NCI-H82 treated with DMSO at 0.1 percent for 48 hours (cell line): ENCODE measurements around the gene PDZD11.
"Not testable (repeated sequence)": the region's sequence is repeated elsewhere in the genome, so short reads cannot be mapped to it uniquely, and the experiment has no call there.

Experiments
- DNase-seq: peaks from one replicate; lab custom pipeline; 2025; ENCODE audit not compliant: unreplicated experiment; lab: John Stamatoyannopoulos, UW

PDZD11 gene

GRCh38 chrX:70289793-70290770 lies at the start of gene PDZD11, which contains the start of gene KIF4A:
Gene PDZD11 (minus strand): TSS chrX:70289927. CDS start chrX:70289341, 586 bp downstream.
Gene KIF4A (plus strand): TSS chrX:70290104. CDS start chrX:70290459, 355 bp downstream.
- peak; percentile 66 for DNase-seq

- DNase-seq = no peak
Measured at GRCh38 chrX:70338290-70338689, 48.6 kb upstream of the PDZD11 start.

DNA sequence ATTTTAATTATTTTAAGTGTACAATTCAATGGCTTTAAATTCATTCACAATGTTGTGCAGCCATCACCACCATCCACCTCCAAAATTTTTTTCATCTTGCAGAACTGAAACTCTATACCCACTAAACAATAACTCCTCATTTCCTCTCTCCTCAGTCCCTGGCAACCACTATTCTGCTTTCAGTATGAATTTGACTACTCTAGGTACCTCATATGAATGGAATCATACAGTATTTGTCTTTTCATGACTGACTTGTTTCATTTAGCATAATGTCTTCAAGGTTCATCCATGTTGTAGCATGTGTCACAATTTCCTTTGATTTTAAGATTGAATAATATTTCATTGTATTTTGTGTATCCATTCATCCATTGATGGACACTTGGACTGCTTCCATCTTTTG lies 47.0 kb upstream of the PDZD11 start:
- no peak for DNase-seq

GRCh38 chrX:70332600-70332999 lies 42.9 kb upstream of the PDZD11 start:
- DNase-seq = no peak

DNA sequence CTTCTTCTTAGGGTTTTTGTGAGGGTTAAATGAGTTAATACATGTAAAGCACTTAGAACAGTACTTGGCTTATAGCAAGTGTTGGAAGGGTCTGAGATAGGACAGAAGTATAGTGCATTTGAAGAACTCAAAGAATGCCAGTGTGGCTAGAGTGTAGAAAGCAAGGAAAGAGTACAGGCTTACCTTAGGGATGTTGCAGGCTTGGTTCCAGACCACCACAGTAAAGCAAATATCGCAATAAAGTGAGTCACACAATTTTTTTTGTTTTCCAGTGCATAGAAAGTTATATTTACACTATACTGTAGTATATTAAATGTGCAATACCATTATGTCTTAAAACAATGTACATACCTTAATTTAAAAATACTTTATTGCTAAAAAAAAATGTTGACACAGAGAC lies 41.4 kb upstream of the PDZD11 start:
- DNase-seq = no peak

- no peak for DNase-seq
Measured at GRCh38 chrX:70324326-70324725, 34.6 kb upstream of the PDZD11 start.

DNA sequence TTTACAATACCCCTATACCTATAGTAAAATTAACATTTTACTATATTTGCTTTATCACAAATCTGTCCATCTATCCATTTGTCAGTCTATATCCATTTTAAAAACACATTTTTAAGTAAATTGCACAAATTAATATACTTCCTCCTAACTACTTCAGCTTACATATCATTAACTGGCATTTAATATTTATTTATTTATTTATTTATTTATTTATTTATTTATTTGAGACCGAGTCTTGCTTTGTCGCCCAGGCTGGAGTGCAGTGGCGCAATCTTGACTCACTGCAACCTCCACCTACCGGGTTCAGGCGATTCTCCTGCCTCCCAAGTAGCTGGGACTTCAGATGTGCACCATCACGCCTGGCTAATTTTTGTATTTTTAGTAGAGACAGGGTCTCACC lies 33.9 kb upstream of the PDZD11 start:
- not testable (repeated sequence) for DNase-seq

DNA sequence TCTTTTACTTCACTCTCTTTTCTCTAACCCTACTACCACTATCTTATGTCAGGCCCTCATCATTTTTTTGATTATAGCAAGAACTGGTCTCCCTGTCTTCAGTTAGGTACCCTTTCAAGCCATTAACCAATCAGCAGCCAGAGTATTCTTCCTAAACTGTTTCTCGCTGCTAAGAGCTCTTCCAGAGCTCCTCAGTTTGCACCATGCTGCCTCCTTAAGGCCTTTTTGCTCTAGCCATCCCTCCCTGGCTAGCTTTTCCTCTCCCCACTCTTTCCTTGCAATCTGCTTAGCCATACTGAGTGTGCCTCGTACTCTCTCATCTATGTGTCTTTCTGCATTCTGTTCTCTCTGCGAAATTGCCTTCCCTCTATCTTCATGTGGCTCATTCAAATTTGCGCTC lies 33.1 kb upstream of the PDZD11 start:
- peak; percentile 26 for DNase-seq

DNA sequence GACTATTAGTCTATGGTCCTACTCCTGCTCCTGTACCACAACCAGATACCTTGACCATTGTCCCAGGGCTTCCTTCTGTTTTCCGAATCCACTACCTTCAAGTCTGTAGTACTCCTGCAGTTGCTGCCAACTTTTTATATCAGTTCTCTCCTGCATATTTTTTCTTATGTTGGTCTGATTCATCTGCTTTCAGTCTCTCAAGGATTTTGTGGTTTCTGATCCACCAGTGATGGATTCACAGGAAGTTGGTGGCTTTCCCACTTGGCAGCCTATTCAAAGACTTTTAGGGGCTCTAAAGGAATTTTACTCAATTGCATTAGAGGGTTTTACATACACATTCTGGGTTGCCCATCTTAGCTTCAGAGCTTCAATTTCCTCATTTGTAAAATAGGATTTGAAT lies 23.8 kb upstream of the PDZD11 start:
- DNase-seq = no peak

DNA sequence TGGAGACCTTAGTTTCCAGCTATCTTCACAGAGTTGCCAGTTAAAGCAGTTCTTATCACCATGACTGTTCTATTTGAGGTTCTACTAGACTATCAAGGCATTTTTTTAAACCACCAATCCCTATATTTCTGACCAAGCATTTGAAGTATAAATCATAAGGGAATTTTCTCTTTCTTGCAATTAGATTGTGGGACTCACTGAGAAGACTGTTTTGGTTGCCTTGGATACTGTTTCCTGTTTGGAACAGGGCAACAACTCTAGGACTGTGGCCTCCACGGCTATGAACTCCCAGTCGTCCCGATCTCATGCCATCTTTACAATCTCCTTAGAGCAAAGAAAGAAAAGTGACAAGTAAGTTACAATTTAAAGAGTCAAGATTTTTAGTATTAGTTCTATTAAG lies 12.0 kb upstream of the PDZD11 start:
- DNase-seq = no peak

DNA sequence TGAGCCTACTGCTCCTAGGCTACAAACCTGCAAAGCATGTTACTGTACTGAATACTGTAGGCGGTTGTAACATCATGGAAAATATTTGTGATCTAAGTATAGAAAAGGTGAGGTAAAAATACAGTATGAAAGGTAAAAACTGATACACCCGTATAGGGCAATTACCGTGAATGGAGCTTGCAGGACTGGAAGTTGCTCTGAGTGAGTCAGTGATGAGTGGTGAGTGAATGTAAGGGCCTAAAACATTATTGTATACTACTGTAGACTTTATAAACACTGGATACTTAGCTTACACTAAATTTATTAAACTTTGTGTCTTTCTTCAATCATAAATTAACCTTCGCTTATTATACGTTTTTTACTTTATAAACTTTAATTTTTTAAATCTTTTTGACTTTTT lies 3.9 kb upstream of the PDZD11 start:
- DNase-seq = no peak

GRCh38 chrX:70292788-70293187 lies 3.1 kb upstream of the PDZD11 start:
- no peak for DNase-seq

DNA sequence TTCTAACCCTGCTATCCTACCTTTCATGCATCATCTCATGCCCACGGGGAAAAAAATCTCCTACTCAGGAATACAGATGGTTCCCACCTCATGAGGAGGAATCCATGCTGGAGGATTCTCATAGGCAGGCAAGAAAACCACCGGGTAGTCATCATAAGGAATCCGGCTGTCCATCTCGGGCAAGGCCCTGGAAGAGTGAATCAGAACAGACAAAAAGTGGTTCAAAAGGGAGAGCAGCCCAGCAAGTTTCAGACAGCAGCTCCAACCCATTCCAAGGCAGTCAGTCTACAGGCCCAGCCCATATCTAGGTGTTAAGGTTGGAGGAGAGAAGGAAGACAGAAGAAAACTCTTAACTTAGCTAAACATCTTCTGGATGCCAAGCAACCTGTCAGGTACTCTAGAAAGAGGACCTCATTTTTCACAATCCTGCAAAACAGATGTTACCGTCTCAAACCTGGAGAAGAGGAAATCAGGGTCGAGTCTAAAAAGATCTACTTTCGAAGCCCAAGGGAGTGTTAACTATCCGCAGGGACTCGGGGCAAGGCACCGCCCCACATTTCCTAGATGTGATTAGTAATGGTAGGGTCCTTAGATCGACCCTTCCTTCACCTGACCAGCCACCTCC lies 447 bp downstream of the PDZD11 start:
- DNase-seq = no peak

DNA sequence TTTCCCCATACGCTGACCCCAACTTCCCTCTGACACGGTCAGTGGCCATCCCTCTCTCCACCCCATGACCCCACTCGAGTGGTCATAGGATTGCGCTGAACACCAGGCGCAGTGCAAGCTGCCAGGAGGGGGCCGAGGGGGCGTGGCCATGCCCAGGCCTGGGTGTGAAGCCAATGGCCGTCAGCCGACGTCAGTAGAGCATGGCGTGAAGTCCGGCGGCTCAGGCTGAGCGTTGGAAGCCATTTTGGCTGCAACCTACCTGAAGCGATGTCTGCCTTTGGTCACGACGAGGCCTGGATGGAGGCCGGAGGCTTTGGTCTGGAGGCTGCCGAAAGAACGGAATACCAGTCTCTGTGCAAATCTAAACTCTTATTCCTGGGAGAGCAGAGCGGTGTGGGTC lies 7.8 kb downstream of the PDZD11 start, which contains the start of gene RAB41:
Gene RAB41, plus strand, starts transcription at position 222 of the 400 bp plus-strand sequence. Its CDS starts 46 bp downstream, at position 268.
- DNase-seq = no peak

DNA sequence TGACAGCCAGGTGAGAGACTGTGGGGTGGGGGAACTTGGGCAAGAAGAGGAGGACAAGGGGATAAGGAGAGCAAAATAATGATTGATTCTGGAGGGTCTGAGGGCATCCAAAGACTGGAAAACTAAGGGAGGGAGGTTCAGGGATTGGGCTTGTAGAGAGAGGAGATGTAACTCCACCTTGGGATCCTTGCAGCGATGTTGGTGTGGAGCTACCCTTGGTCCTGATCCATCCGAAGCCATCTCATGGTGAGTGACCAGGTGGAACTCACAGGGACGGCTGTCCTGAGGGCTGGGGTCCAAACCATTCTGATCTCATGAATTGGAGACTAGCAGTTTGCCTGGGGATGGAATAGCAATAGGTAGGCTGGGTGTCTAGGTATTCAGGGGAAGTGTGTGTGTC lies 9.2 kb downstream of the PDZD11 start:
- no peak for DNase-seq

DNA sequence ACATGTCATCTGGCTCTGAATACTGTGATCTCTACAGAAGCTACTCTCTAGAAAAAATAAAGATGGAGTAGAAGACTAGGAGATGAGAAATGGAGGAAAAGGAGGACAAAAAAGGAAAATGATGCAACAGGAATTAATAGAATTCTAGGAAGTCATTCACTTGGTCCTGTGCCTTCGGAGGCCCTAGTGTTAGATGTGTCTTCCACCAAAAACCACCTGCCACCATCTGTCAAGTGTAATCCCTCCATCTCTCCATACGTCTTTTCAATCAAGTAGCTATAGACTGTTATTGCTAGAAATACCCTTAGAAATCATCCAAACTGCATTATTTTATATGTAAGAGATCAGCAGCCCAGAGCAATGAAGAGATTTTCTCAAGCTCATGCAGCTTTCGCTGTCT lies 10.6 kb downstream of the PDZD11 start:
- no peak for DNase-seq

DNA sequence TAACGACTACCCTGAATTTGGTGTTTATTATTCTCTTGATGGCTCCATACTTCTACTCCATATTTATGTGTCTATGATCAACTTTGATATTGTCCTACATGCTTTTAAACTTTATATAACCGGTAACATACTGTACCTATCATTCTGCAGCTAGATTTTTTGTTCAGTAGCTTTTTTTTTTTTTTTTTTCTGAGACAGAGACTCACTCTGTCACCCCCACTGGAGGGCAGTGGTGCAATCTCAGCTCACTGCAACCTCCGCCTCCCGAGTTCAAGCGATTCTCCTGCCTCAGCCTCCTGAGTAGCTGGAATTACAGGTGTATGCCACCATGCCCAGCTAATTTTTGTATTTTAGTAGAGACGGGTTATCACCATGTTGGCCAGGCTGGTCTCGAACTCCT lies 15.7 kb downstream of the PDZD11 start:
- not testable (repeated sequence) for DNase-seq

- peak; percentile 92 for DNase-seq
Measured at GRCh38 chrX:70268034-70268433, 21.7 kb downstream of the PDZD11 start, which contains the start of gene ARR3. Gene ARR3 (plus strand): TSS chrX:70268334. CDS start chrX:70269386, 1,052 bp downstream.

DNA sequence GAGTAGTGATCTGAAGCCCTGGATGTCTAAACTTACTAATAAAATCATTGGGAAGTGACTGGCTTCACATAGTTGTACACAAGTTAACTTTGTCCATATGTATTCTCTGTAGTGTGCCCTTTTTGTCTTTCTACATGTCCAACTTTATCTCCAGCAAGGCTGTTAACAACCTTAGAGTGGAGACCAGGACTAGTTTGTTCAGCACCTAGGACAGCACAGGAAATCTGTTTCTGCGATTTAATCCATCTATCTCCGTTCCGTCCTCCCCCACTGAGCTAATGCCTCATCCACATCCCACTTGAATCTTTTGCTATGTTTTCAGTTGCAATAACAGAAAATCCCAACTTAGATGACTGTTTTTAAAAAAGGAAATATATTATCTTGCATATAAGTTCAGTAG lies 24.9 kb downstream of the PDZD11 start:
- no peak for DNase-seq

GRCh38 chrX:70262952-70263567 lies 26.7 kb downstream of the PDZD11 start:
- peak; percentile 31 for DNase-seq

GRCh38 chrX:70260104-70260503 lies 29.6 kb downstream of the PDZD11 start, which contains the start of gene P2RY4:
Gene P2RY4 (minus strand): TSS chrX:70260204. CDS start chrX:70259624, 580 bp downstream.
- no peak for DNase-seq
